Stimulated activated effector memory CD8-positive, alpha-beta T cell treated with anti-CD3 and anti-CD28 coated beads, Interleukin-12 subunit alpha, Interleukin-12 subunit beta, amount 100 ng/mL, for 72 hours (primary cell): Measurements from ENCODE around the gene ZDHHC11B.
"Not testable (repeated sequence)": the region's sequence is repeated elsewhere in the genome, so short reads cannot be mapped to it uniquely, and the experiment has no call there.

ENCODE experiments used
- ATAC-seq: fragments of 150-1000 bp; cut with Tn5 transposase; 2 replicates; pipeline ENCODE4 v1.10.0; 2021
- DNase-seq, 2 donors: peaks; one replicate each; pipeline ENCODE4 v3.0.0; 2021 to 2022; ENCODE audit warnings: low spot score in 2 of 2
- H3K27ac Mint-ChIP-seq: one replicate; pipeline ENCODE4 v1.8.0; 2022; ENCODE audit warnings: mild to moderate bottlenecking, mixed read lengths
- H3K36me3 Mint-ChIP-seq: one replicate; pipeline ENCODE4 v1.8.0; 2022; ENCODE audit warnings: mild to moderate bottlenecking, mixed read lengths
- H3K4me1 Mint-ChIP-seq: one replicate; pipeline ENCODE4 v1.8.0; 2022; ENCODE audit warnings: mixed read lengths
- H3K4me3 Mint-ChIP-seq: one replicate; pipeline ENCODE4 v1.8.0; 2022; ENCODE audit warnings: mild to moderate bottlenecking, mixed read lengths
- H3K9me3 Mint-ChIP-seq: one replicate; pipeline ENCODE4 v1.8.0; 2022; ENCODE audit warnings: mixed read lengths

ZDHHC11B gene

GRCh38 chr5:763998-764781 lies 20.3 kb downstream of the ZDHHC11B start:
- DNase-seq (peak in 1 of 2 donors; percentile 49), ATAC-seq (no peak)
- no peak overlapping the region for H3K4me3 Mint-ChIP-seq
- no peak overlapping the region for H3K27ac Mint-ChIP-seq
- peaks cover 12% of the 10 kb centered on the region for H3K4me1 Mint-ChIP-seq
- no peaks in the 10 kb centered on the region for H3K9me3 Mint-ChIP-seq
- no peaks in the 10 kb centered on the region for H3K36me3 Mint-ChIP-seq

GRCh38 chr5:763397-763796 lies 21.1 kb downstream of the ZDHHC11B start:
- Mint-ChIP-seq H3K4me3 (no peak overlapping the region), H3K27ac (no peak overlapping the region), H3K9me3 (no peaks in the 10 kb centered on the region), H3K36me3 (no peaks in the 10 kb centered on the region), H3K4me1 (peaks cover 20% of the 10 kb centered on the region)
- ATAC-seq (no peak), DNase-seq (peak in 1 of 2 donors; percentile 15)

DNA sequence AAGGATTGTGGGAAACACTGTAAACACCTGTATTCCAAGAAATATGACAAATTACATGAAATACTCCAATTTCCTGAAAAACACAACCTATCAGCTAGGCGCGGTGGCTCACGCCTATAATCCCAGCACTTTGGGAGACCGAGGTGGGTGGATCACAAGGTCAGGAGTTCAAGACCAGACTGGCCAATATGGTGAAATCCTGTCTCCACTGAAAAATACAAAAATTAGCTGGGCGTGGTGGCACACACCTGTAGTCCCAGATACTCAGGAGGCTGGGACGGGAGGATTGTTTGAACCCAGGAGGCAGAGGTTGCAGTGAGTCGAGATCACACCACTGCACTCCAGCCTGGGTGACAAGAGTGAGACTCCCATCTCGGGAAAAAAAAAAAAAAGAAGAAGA lies 21.5 kb downstream of the ZDHHC11B start:
- peak in 1 of 2 donors; percentile 8 for DNase-seq
- H3K4me1 Mint-ChIP-seq: peaks cover 24% of the 10 kb centered on the region
- not testable (repeated sequence) for H3K27ac Mint-ChIP-seq, H3K4me3 Mint-ChIP-seq, H3K36me3 Mint-ChIP-seq, H3K9me3 Mint-ChIP-seq, ATAC-seq

GRCh38 chr5:761854-762710 lies 22.4 kb downstream of the ZDHHC11B start:
- Mint-ChIP-seq H3K4me1 (peaks cover 34% of the 10 kb centered on the region), H3K27ac (peak overlapping the region; percentile 15), H3K9me3 (no peaks in the 10 kb centered on the region), H3K36me3 (no peaks in the 10 kb centered on the region), H3K4me3 (no peak overlapping the region)
- ATAC-seq: no peak
- DNase-seq: peak in 1 of 2 donors; percentile 47

DNA sequence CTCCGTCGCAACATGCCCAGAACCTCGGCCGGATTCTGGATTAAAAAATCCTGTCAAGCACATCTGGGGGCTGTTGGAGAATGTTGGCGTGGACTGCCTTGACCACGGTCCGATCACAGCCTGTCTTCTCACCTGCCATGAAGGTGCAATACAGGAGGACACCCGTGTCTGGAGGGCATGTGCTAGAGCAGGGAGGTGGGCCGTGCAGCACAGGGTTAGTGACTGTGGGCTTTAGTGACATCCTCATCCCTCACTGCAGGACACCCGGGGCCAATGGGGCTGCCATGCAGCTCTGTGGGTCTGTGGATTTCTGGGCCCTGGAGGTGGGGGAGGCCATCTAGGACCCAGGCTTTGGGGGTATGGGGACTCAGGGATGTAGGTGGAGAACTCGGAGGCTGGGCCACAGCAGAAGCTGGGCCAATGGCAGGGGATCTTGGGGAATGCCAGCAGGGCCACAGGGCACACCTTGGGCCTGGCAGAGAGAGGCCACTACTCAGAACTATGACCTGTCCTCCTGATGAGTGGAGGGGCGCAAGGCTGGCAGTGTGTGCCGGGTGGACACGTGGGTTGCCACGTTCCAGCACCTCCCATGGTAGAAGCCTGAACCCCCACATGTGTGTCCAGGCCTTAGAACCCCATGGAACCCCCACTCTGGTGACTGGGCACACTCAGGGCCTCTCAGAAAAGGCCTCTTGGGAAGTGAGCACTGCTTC lies 23.3 kb downstream of the ZDHHC11B start:
- DNase-seq (peak in 1 of 2 donors; percentile 46), ATAC-seq (no peak)
- H3K36me3 Mint-ChIP-seq: no peaks in the 10 kb centered on the region
- H3K9me3 Mint-ChIP-seq: no peaks in the 10 kb centered on the region
- no peak overlapping the region for H3K4me3 Mint-ChIP-seq
- H3K4me1 Mint-ChIP-seq: peaks cover 42% of the 10 kb centered on the region
- peak overlapping the region; percentile 15 for H3K27ac Mint-ChIP-seq

GRCh38 chr5:760363-761058 lies 24.0 kb downstream of the ZDHHC11B start:
- Mint-ChIP-seq H3K9me3 (no peaks in the 10 kb centered on the region), H3K27ac (peak overlapping the region; percentile 86), H3K4me3 (no peak overlapping the region), H3K36me3 (no peaks in the 10 kb centered on the region), H3K4me1 (peaks cover 39% of the 10 kb centered on the region)
- ATAC-seq (no peak), DNase-seq (peak in 1 of 2 donors; percentile 45)

GRCh38 chr5:759781-760362 lies 24.7 kb downstream of the ZDHHC11B start:
- Mint-ChIP-seq H3K27ac (peak overlapping the region; percentile 86), H3K4me1 (peaks cover 35% of the 10 kb centered on the region), H3K4me3 (no peak overlapping the region)

DNA sequence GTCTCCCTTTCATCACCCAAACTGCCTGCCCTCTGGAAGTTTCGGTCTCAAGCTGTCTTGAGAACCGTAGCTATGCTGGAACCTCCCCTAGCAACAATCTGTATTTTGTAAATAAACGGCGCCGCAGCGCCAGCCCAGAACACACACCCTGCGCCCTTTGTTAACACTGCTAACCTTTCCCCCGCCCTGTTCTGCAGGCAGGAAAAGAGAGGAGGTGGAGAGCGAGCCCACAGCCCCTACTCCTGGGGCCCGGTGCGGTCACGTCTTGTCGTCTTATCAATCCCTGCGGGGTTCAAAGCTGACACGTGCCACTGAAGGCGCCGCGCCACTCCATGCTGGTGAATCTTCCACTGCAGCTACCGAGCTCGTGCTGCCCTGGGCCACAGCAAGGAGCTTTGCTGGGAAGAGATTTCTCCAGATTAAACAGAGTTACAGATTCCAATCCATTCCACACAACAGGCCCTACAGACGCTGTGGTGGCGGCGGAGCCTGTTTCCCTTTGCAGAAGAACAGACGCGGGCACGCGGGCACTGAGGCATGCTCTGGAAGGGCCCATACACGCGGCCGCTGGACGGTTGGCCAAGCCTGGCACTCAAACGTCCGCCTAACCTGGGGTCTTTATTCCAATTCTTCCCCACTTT lies 25.3 kb downstream of the ZDHHC11B start:
- DNase-seq (peak in 1 of 2 donors; percentile 52), ATAC-seq (peak; percentile 67)
- Mint-ChIP-seq H3K9me3 (no peaks in the 10 kb centered on the region), H3K36me3 (peaks cover 4% of the 10 kb centered on the region), H3K4me1 (peaks cover 39% of the 10 kb centered on the region), H3K27ac (peak overlapping the region; percentile 86), H3K4me3 (peak overlapping the region; percentile 59)

More at GRCh38 chr5:759781-760362, 24.7 kb downstream of the ZDHHC11B start:
- DNase-seq (no peak), ATAC-seq (no peak)
- H3K9me3 Mint-ChIP-seq: no peaks in the 10 kb centered on the region
- no peaks in the 10 kb centered on the region for H3K36me3 Mint-ChIP-seq

GRCh38 chr5:758698-759053 lies 25.9 kb downstream of the ZDHHC11B start:
- H3K4me1 Mint-ChIP-seq: peaks cover 45% of the 10 kb centered on the region
- H3K36me3 Mint-ChIP-seq: peaks cover 9% of the 10 kb centered on the region
- H3K4me3 Mint-ChIP-seq: peak overlapping the region; percentile 59
- ATAC-seq: no peak
- H3K27ac Mint-ChIP-seq: peak overlapping the region; percentile 86
- no peaks in the 10 kb centered on the region for H3K9me3 Mint-ChIP-seq
- DNase-seq: no peak

DNA sequence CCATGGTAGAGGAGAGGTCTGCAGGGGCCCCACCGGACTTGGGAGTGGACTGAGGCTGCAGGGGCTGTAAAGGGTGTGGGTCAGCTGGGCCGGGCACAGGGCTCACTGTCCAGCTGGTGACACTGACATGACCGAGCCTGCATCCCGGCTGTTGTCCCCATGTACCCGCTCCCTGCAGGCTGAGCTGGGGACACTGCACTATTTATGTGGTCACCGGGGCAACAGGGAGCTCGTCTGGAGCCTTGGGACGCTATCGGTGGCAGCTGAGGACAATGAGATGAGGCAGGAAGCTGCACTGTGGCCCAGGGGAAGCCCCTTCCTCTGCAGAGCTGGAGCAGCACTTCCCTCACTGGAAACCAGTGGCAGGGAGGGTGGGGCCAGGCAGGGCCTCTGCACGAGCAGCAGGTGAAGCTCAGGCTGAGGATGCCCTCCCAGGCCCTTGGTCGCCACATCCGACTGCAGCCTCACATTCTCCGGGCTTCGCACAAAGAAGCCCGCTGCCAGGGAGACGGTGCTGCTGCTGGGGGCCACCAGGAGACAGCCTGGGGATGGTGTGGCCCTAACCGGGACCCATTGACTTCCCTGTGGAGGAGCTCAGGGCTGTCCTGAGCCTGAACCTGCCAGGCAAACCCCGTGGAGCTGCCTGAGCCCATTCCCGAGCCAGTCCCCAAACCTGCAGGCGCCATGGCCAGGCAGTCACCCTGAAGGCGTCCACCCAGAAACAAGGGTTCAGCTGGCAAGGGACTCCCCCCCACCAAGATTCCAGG lies 26.4 kb downstream of the ZDHHC11B start:
- Mint-ChIP-seq H3K36me3 (peaks cover 10% of the 10 kb centered on the region), H3K27ac (peak overlapping the region; percentile 86), H3K4me3 (peak overlapping the region; percentile 59), H3K4me1 (peaks cover 45% of the 10 kb centered on the region), H3K9me3 (no peaks in the 10 kb centered on the region)
- ATAC-seq (peak; percentile 29), DNase-seq (peak in 1 of 2 donors; percentile 49)

- Mint-ChIP-seq H3K4me3 (no peak overlapping the region), H3K36me3 (peaks cover 10% of the 10 kb centered on the region), H3K9me3 (no peaks in the 10 kb centered on the region), H3K4me1 (peaks cover 45% of the 10 kb centered on the region), H3K27ac (peak overlapping the region; percentile 62)
- no peak for DNase-seq
- ATAC-seq: no peak
Measured at GRCh38 chr5:757346-757930, 27.1 kb downstream of the ZDHHC11B start.

DNA sequence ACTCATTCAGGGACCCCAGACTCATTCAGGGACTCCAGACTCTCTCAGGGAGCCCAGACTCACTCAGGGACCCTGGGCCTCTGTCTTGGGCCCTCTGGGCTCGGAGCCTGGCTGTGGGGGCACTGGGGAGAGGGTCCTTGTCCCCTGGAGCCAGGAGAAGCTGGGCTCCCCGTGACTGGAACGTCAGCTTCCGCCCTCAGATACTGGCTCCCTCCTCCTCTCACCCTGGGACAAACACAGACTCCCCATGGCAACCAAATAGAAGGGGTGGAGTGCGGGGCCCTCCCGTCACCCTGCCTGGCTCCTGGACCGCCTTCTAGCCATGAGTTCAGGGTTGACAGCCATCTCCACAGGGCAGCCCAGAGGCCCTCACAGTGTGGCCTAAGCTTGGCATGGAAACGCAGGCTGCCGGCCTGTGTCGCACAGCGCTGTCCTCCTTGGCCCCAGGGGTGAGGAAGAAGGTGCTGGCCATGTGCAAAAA lies 27.6 kb downstream of the ZDHHC11B start:
- no peak for ATAC-seq
- Mint-ChIP-seq H3K36me3 (peaks cover 10% of the 10 kb centered on the region), H3K9me3 (no peaks in the 10 kb centered on the region), H3K27ac (peak overlapping the region; percentile 62), H3K4me3 (no peak overlapping the region), H3K4me1 (peaks cover 45% of the 10 kb centered on the region)
- no peak for DNase-seq

GRCh38 chr5:756171-756570 lies 28.4 kb downstream of the ZDHHC11B start:
- ATAC-seq: no peak

More at GRCh38 chr5:756171-756570, 28.4 kb downstream of the ZDHHC11B start:
- no peaks in the 10 kb centered on the region for H3K9me3 Mint-ChIP-seq
- peaks cover 10% of the 10 kb centered on the region for H3K36me3 Mint-ChIP-seq
- DNase-seq: no peak
- H3K27ac Mint-ChIP-seq: peak overlapping the region; percentile 62
- peaks cover 45% of the 10 kb centered on the region for H3K4me1 Mint-ChIP-seq
- no peak overlapping the region for H3K4me3 Mint-ChIP-seq
